OCI-LY7 (cell line): Measurements from ENCODE around the gene AREG. TPM values are rescaled to one million over a fixed set of nuclear protein-coding genes. Genes with fewer than 3 reads are reported as not detected.

Experiments used
- BruUV-seq: library from RNA; stranded (reverse); fragments of 400-500 nt; replicated peaks from 2 replicates; lab custom pipeline; 2021; lab: Mats Ljungman, UMichigan
- CTCF ChIA-PET: fragments of 300-600 bp; sonication (Branson Sonifier 250); formaldehyde crosslinking; loops from one replicate; lab custom pipeline; 2022; ENCODE audit warnings: antibody characterized with exemption; ENCODE audit not compliant: unreplicated experiment; lab: Charles Lee
- POLR2A ChIA-PET: fragments of 300-600 bp; sonication (Branson Sonifier 250); formaldehyde crosslinking; loops from one replicate; lab custom pipeline; 2022; ENCODE audit warnings: antibody characterized with exemption; lab: Charles Lee
- DNase-seq: peaks from one replicate; pipeline ENCODE4 v3.0.0-alpha.2; 2015; ENCODE audit warnings: low spot score
- H2AFZ ChIP-seq: fragments of 200-600 bp; sonication (generic), shearing (Covaris generic); 2 replicates; pipeline ENCODE4 v1.6.1; 2014; ENCODE audit warnings: mild to moderate bottlenecking, antibody characterized with exemption, low read length, moderate library complexity
- H3K27ac ChIP-seq: fragments of 200-600 bp; sonication (generic); 2 replicates; pipeline ENCODE4 v1.5.1; 2014; ENCODE audit warnings: mixed run types, low read depth, mild to moderate bottlenecking, moderate library complexity, low read length, inconsistent platforms; ENCODE audit not compliant: poor library complexity, severe bottlenecking
- H3K36me3 ChIP-seq: fragments of 200-600 bp; sonication (generic); 2 replicates; pipeline ENCODE4 v1.6.1; 2014; ENCODE audit warnings: mild to moderate bottlenecking, antibody characterized with exemption, low read length, moderate library complexity, mixed read lengths; ENCODE audit not compliant: insufficient read depth
- H3K4me1 ChIP-seq: fragments of 200-600 bp; sonication (generic); 2 replicates; pipeline ENCODE4 v1.5.1; 2014; ENCODE audit warnings: mild to moderate bottlenecking, low read length; ENCODE audit not compliant: insufficient read depth, poor library complexity, severe bottlenecking
- H3K4me2 ChIP-seq: fragments of 200-600 bp; sonication (generic); 2 replicates; pipeline ENCODE4 v1.6.1; 2014; ENCODE audit warnings: mild to moderate bottlenecking, low read length
- H3K4me3 ChIP-seq: fragments of 200-600 bp; sonication (generic); 2 replicates; pipeline ENCODE4 v1.5.1; 2014; ENCODE audit warnings: mild to moderate bottlenecking, low read depth, low read length; ENCODE audit not compliant: poor library complexity, severe bottlenecking
- H3K79me2 ChIP-seq: fragments of 200-600 bp; sonication (generic); 2 replicates; pipeline ENCODE4 v1.6.1; 2016; ENCODE audit warnings: low read depth, mild to moderate bottlenecking, low read length, moderate library complexity, mixed read lengths; ENCODE audit not compliant: insufficient read depth
- H3K9me2 ChIP-seq: fragments of 200-600 bp; sonication (generic); 2 replicates; pipeline ENCODE4 v1.6.1; 2016; ENCODE audit warnings: mild to moderate bottlenecking, low read length, mixed read lengths; ENCODE audit not compliant: insufficient read depth
- H3K9me3 ChIP-seq: fragments of 200-600 bp; sonication (generic); 2 replicates; pipeline ENCODE4 v1.6.1; 2014; ENCODE audit warnings: mild to moderate bottlenecking, mixed run types, low read length, mixed read lengths
- H4K20me1 ChIP-seq: fragments of 200-600 bp; sonication (generic); 2 replicates; pipeline ENCODE4 v1.6.1; 2014; ENCODE audit warnings: mild to moderate bottlenecking, antibody characterized with exemption, low read length, moderate library complexity, mixed read lengths; ENCODE audit not compliant: insufficient read depth
- CTCF ChIP-seq: fragments of 200-600 bp; sonication (generic); conservative IDR thresholded peaks from 2 replicates; pipeline ENCODE4 v1.5.1; 2014; ENCODE audit warnings: mild to moderate bottlenecking, antibody characterized with exemption, low read length, moderate library complexity, mixed read lengths
- EZH2phosphoT487 ChIP-seq: fragments of 200-600 bp; sonication (generic); IDR thresholded peaks from 2 replicates; pipeline ENCODE4 v1.6.1; 2018; ENCODE audit warnings: low read depth, borderline replicate concordance, mild to moderate bottlenecking, mixed run types, antibody characterized with exemption, low read length, moderate library complexity, mixed read lengths
- intact Hi-C: fragments of 100-400 bp; cut with micrococcal nuclease; formaldehyde crosslinking; loops from one replicate; pipeline ENCODE4 v1.10.0; 2022; ENCODE audit not compliant: unreplicated experiment
- total RNA-seq, 2 experiments: library from RNA; depleted of rRNA in 1 of 2; stranded (reverse); fragments of >200 nt in 1 of 2; shearing (Covaris generic) in 1 of 2; gene quantifications; 2 replicates each; pipeline ENCODE4 v1.2.3, GENCODE V29; 2014 to 2022

Gene AREG
- total RNA-seq, 2 experiments from 2014 or later = not detected

GRCh38 chr4:74418063-74418670 is 26.8 kb upstream of the AREG start:
- H3K9me3 ChIP-seq = no peaks in the 10 kb centered on the region
- no peak for DNase-seq
- no peaks in the 10 kb centered on the region for H3K9me2 ChIP-seq
- no peak overlapping the region for H3K4me3 ChIP-seq
- ChIA-PET CTCF (no interaction called here), POLR2A (no interaction called here)
- no peak overlapping the region for H2AFZ ChIP-seq
- H3K4me1 ChIP-seq = no peaks in the 10 kb centered on the region
- intact Hi-C loops = no loop called here
- no TSS peak for BruUV-seq
- no peaks in the 10 kb centered on the region for H3K79me2 ChIP-seq
- H4K20me1 ChIP-seq = no peaks in the 10 kb centered on the region
- no peak overlapping the region for H3K4me2 ChIP-seq
- no peak overlapping the region for H3K27ac ChIP-seq
- H3K36me3 ChIP-seq = no peaks in the 10 kb centered on the region
- no peak for TF ChIP-seq CTCF
- no peak for TF ChIP-seq EZH2phosphoT487

- no TSS peak for BruUV-seq
- CTCF ChIA-PET = no interaction called here
- POLR2A ChIA-PET = interaction anchor here (0.6 kb wide), 2 partner anchors 10 to 44 kb away, joined by 5 to 6 read pairs; no protein-coding TSS in a partner anchor
Observed at GRCh38 chr4:74420863-74421262, 24.1 kb upstream of the AREG start.

More at GRCh38 chr4:74420863-74421262, 24.1 kb upstream of the AREG start:
- Histone ChIP-seq H3K9me3 (no peaks in the 10 kb centered on the region), H3K9me2 (no peaks in the 10 kb centered on the region), H3K36me3 (no peaks in the 10 kb centered on the region), H3K79me2 (no peaks in the 10 kb centered on the region), H3K4me2 (no peak overlapping the region), H3K4me1 (no peaks in the 10 kb centered on the region), H4K20me1 (no peaks in the 10 kb centered on the region), H3K27ac (no peak overlapping the region), H3K4me3 (no peak overlapping the region), H2AFZ (no peak overlapping the region)
- DNase-seq = no peak
- intact Hi-C loops = no loop called here
- TF ChIP-seq CTCF (no peak), EZH2phosphoT487 (no peak)
